ENCODE data around the gene ADGRE2. TPM values are rescaled to one million over a fixed set of nuclear protein-coding genes. Genes with fewer than 3 reads are reported as not detected.
"Not testable (repeated sequence)": the region's sequence is repeated elsewhere in the genome, so short reads cannot be mapped to it uniquely, and the experiment has no call there.

ADGRE2 gene
- total RNA-seq (2014; rRNA removed; shearing (Covaris generic); ENCODE audit: low replicate concordance): not detected in 2 replicates

GRCh38 chr19:14778110-14778845 lies at the start of gene ADGRE2:
Gene ADGRE2, minus strand, starts transcription at chr19:14778560. Its CDS starts 1,804 bp downstream, at chr19:14776756.
- in situ Hi-C loops (cut with HindIII; ENCODE audit: low pct_unique_long_range_greater_than_20kb, low sequenced_read_pairs); DNase-seq (ENCODE audit: low read depth): not testable (repeated sequence)

GRCh38 chr19:14826006-14826405 lies 47.6 kb upstream of the ADGRE2 start:
- no peak for DNase-seq (ENCODE audit: low read depth)
- in situ Hi-C loops (cut with HindIII; ENCODE audit: low pct_unique_long_range_greater_than_20kb, low sequenced_read_pairs): no loop called here

- DNase-seq (ENCODE audit: low read depth): no peak
These were observed 43.6 kb upstream of the ADGRE2 start for GRCh38 chr19:14821937-14822336.

GRCh38 chr19:14818588-14818987 lies 40.2 kb upstream of the ADGRE2 start:
- no peak for DNase-seq (ENCODE audit: low read depth)
- in situ Hi-C loops (cut with HindIII; ENCODE audit: low pct_unique_long_range_greater_than_20kb, low sequenced_read_pairs): no loop called here

More at GRCh38 chr19:14821937-14822336, 43.6 kb upstream of the ADGRE2 start:
- in situ Hi-C loops (cut with HindIII; ENCODE audit: low pct_unique_long_range_greater_than_20kb, low sequenced_read_pairs): no loop called here

- in situ Hi-C loops (cut with HindIII; ENCODE audit: low pct_unique_long_range_greater_than_20kb, low sequenced_read_pairs): no loop called here
These were observed 38.7 kb upstream of the ADGRE2 start for GRCh38 chr19:14817052-14817451.

GRCh38 chr19:14814982-14815652 lies 36.8 kb upstream of the ADGRE2 start:
- DNase-seq (ENCODE audit: low read depth): no peak
- in situ Hi-C loops (cut with HindIII; ENCODE audit: low pct_unique_long_range_greater_than_20kb, low sequenced_read_pairs): no loop called here

More at GRCh38 chr19:14817052-14817451, 38.7 kb upstream of the ADGRE2 start:
- DNase-seq (ENCODE audit: low read depth): no peak

- in situ Hi-C loops (cut with HindIII; ENCODE audit: low pct_unique_long_range_greater_than_20kb, low sequenced_read_pairs): no loop called here
- DNase-seq (ENCODE audit: low read depth): no peak
These were observed 31.1 kb upstream of the ADGRE2 start for GRCh38 chr19:14809272-14810057.

- in situ Hi-C loops (cut with HindIII; ENCODE audit: low pct_unique_long_range_greater_than_20kb, low sequenced_read_pairs): no loop called here
- no peak for DNase-seq (ENCODE audit: low read depth)
These were observed 26.4 kb upstream of the ADGRE2 start for GRCh38 chr19:14804765-14805164.

- no peak for DNase-seq (ENCODE audit: low read depth)
- in situ Hi-C loops (cut with HindIII; ENCODE audit: low pct_unique_long_range_greater_than_20kb, low sequenced_read_pairs): no loop called here
These were observed 20.4 kb upstream of the ADGRE2 start for GRCh38 chr19:14798760-14799159.

GRCh38 chr19:14796021-14796420 lies 17.7 kb upstream of the ADGRE2 start:
- no peak for DNase-seq (ENCODE audit: low read depth)
- in situ Hi-C loops (cut with HindIII; ENCODE audit: low pct_unique_long_range_greater_than_20kb, low sequenced_read_pairs): no loop called here

GRCh38 chr19:14795078-14795721 lies 16.8 kb upstream of the ADGRE2 start:
- in situ Hi-C loops (cut with HindIII; ENCODE audit: low pct_unique_long_range_greater_than_20kb, low sequenced_read_pairs): no loop called here
- DNase-seq (ENCODE audit: low read depth): peak; percentile 13

- DNase-seq (ENCODE audit: low read depth); in situ Hi-C loops (cut with HindIII; ENCODE audit: low pct_unique_long_range_greater_than_20kb, low sequenced_read_pairs): not testable (repeated sequence)
These were observed 13.9 kb upstream of the ADGRE2 start for GRCh38 chr19:14792250-14792649.

GRCh38 chr19:14786421-14786851 lies 8.1 kb upstream of the ADGRE2 start:
- no peak for DNase-seq (ENCODE audit: low read depth)
- in situ Hi-C loops (cut with HindIII; ENCODE audit: low pct_unique_long_range_greater_than_20kb, low sequenced_read_pairs): no loop called here

GRCh38 chr19:14785102-14785793 lies 6.9 kb upstream of the ADGRE2 start:
- in situ Hi-C loops (cut with HindIII; ENCODE audit: low pct_unique_long_range_greater_than_20kb, low sequenced_read_pairs): not testable (repeated sequence)
- peak; percentile 50 for DNase-seq (ENCODE audit: low read depth)

- DNase-seq (ENCODE audit: low read depth); in situ Hi-C loops (cut with HindIII; ENCODE audit: low pct_unique_long_range_greater_than_20kb, low sequenced_read_pairs): not testable (repeated sequence)
These were observed 6.4 kb upstream of the ADGRE2 start for GRCh38 chr19:14784730-14785101.

- DNase-seq (ENCODE audit: low read depth); in situ Hi-C loops (cut with HindIII; ENCODE audit: low pct_unique_long_range_greater_than_20kb, low sequenced_read_pairs): not testable (repeated sequence)
These were observed 5.1 kb upstream of the ADGRE2 start for GRCh38 chr19:14783410-14783998.

GRCh38 chr19:14782626-14783409 lies 4.5 kb upstream of the ADGRE2 start:
- no peak for DNase-seq (ENCODE audit: low read depth)
- in situ Hi-C loops (cut with HindIII; ENCODE audit: low pct_unique_long_range_greater_than_20kb, low sequenced_read_pairs): no loop called here
